MCF 10A (cell line): Measurements from ENCODE around the gene CPED1. TPM values are rescaled to one million over a fixed set of nuclear protein-coding genes. Genes with fewer than 3 reads are reported as not detected.
A peak's percentile ranks its signal among the peaks of the same experiment; 100 is the strongest.
"Not testable (repeated sequence)": the region's sequence is repeated elsewhere in the genome, so short reads cannot be mapped to it uniquely, and the experiment has no call there.

Source experiments
- BruUV-seq: library from RNA; stranded (reverse); fragments of 400-500 nt; replicated peaks from 2 replicates; lab custom pipeline; 2021; lab: Mats Ljungman, UMichigan
- CTCF ChIA-PET: fragments of 300-600 bp; sonication (Branson Sonifier 250); formaldehyde crosslinking; extraction: SDS; loops from one replicate; lab custom pipeline; 2021; ENCODE audit warnings: antibody characterized with exemption, inconsistent platforms; lab: Yijun Ruan, JAX
- POLR2A ChIA-PET: fragments of 300-600, 350-650 bp; sonication (Branson Sonifier 250); formaldehyde crosslinking; extraction: SDS; loops from one replicate; lab custom pipeline; 2020; ENCODE audit warnings: antibody characterized with exemption, inconsistent platforms; lab: Yijun Ruan, JAX
- DNase-seq: peaks from one replicate; pipeline ENCODE4 v3.0.0-alpha.2; 2018; ENCODE audit not compliant: unreplicated experiment
- H3K27ac Mint-ChIP-seq: one replicate; pipeline ENCODE4 v1.8.0; 2022; ENCODE audit warnings: mild to moderate bottlenecking, low read depth, mixed read lengths; ENCODE audit not compliant: unreplicated experiment
- H3K27me3 Mint-ChIP-seq: one replicate; pipeline ENCODE4 v1.8.0; 2022; ENCODE audit warnings: mixed read lengths; ENCODE audit not compliant: insufficient read depth, unreplicated experiment
- H3K36me3 Mint-ChIP-seq: one replicate; pipeline ENCODE4 v1.8.0; 2022; ENCODE audit warnings: mild to moderate bottlenecking, moderate library complexity, mixed read lengths; ENCODE audit not compliant: insufficient read depth, unreplicated experiment
- H3K4me1 Mint-ChIP-seq: one replicate; pipeline ENCODE4 v1.8.0; 2022; ENCODE audit warnings: mixed read lengths; ENCODE audit not compliant: insufficient read depth, unreplicated experiment
- H3K4me3 Mint-ChIP-seq: one replicate; pipeline ENCODE4 v1.8.0; 2022; ENCODE audit warnings: mild to moderate bottlenecking, moderate library complexity, mixed read lengths; ENCODE audit not compliant: unreplicated experiment
- H3K9me3 Mint-ChIP-seq: one replicate; pipeline ENCODE4 v1.8.0; 2022; ENCODE audit warnings: mixed read lengths; ENCODE audit not compliant: unreplicated experiment
- CTCF ChIP-seq: fragments of 200-600 bp; IDR thresholded peaks from one replicate; pipeline ENCODE4 v1.8.0; 2022; ENCODE audit warnings: antibody characterized with exemption, mild to moderate bottlenecking; ENCODE audit not compliant: unreplicated experiment
- intact Hi-C: fragments of 100-400 bp; cut with micrococcal nuclease; formaldehyde crosslinking; loops from 2 replicates; pipeline ENCODE4 v1.14.1; 2022
- total RNA-seq: library from RNA; stranded (reverse); gene quantifications from 2 replicates; pipeline ENCODE4 v1.2.3, GENCODE V29; 2022

CPED1 gene
- total RNA-seq, 1 experiment from 2014 or later: not detected

- no peaks in the 10 kb centered on the region for H3K27me3 Mint-ChIP-seq
- no peak overlapping the region for H3K4me3 Mint-ChIP-seq
- peaks cover 11% of the 10 kb centered on the region for H3K36me3 Mint-ChIP-seq
- TF ChIP-seq CTCF: no peak
- H3K27ac Mint-ChIP-seq: no peak overlapping the region
- CTCF ChIA-PET: interaction anchor here (1.1 to 3.0 kb wide), 2 partner anchors 8 to 303 kb away, joined by 3 to 18 read pairs; partner anchors contain the start of gene CPED1
- BruUV-seq: no TSS peak
- H3K9me3 Mint-ChIP-seq: no peaks in the 10 kb centered on the region
- no peak for DNase-seq
- H3K4me1 Mint-ChIP-seq: peaks cover 7% of the 10 kb centered on the region
- intact Hi-C loops: loop anchor here (10.0 kb wide), 1 partner anchor 565 kb away; no protein-coding TSS in a partner anchor
- POLR2A ChIA-PET: interaction anchor here (0.6 kb wide), 1 partner anchor 28 kb away, joined by 3 read pairs; no protein-coding TSS in a partner anchor
Observed at GRCh38 chr7:120979765-120980499, 8.6 kb upstream of the CPED1 start.

DNA sequence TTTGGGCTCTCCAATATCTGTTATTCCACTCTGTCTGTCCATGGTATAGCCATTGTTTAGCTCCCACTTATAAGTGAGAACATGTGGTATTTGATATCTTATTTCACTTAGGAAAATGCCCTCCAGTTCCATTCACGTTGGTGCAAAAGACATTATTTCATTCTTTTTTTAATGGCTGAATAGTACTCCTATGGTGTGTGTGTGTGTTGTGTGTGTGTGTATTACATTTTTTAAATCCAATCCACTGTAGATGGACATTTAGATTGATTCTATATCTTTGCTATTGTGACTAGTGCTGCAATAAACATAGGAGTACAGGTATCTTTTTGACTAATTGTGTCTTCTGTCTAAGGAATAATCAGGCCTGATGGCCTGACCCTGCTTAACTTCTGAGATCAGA, 7.4 kb upstream of the CPED1 start:
- intact Hi-C loops: loop anchor here (10.0 kb wide), 1 partner anchor 564 kb away; no protein-coding TSS in a partner anchor
- Mint-ChIP-seq H3K4me3 (no peak overlapping the region), H3K4me1 (peaks cover 7% of the 10 kb centered on the region), H3K36me3 (peaks cover under 1% of the 10 kb centered on the region), H3K27ac (no peak overlapping the region), H3K27me3 (no peaks in the 10 kb centered on the region), H3K9me3 (no peaks in the 10 kb centered on the region)
- TF ChIP-seq CTCF: no peak
- DNase-seq: no peak
- ChIA-PET POLR2A (no interaction called here), CTCF (no interaction called here)
- BruUV-seq: no TSS peak

- Mint-ChIP-seq H3K27ac (no peak overlapping the region), H3K4me1 (peaks cover 7% of the 10 kb centered on the region), H3K27me3 (no peaks in the 10 kb centered on the region), H3K36me3 (no peaks in the 10 kb centered on the region), H3K4me3 (no peak overlapping the region), H3K9me3 (no peaks in the 10 kb centered on the region)
- ChIA-PET POLR2A (no interaction called here), CTCF (interaction anchor here (0.6 kb wide), 1 partner anchor 353 kb away, joined by 4 read pairs; no protein-coding TSS in a partner anchor)
- no TSS peak for BruUV-seq
- intact Hi-C loops: loop anchor here (10.0 kb wide), 1 partner anchor 563 kb away; no protein-coding TSS in a partner anchor
- DNase-seq: peak; percentile 46
- no peak for TF ChIP-seq CTCF
Observed at GRCh38 chr7:120981888-120982615, 6.5 kb upstream of the CPED1 start.

GRCh38 chr7:120983592-120983991, 4.9 kb upstream of the CPED1 start:
- DNase-seq, BruUV-seq, H3K27ac Mint-ChIP-seq, CTCF ChIA-PET, H3K9me3 Mint-ChIP-seq, H3K27me3 Mint-ChIP-seq, H3K4me3 Mint-ChIP-seq, POLR2A ChIA-PET, H3K4me1 Mint-ChIP-seq, H3K36me3 Mint-ChIP-seq: not testable (repeated sequence)
- intact Hi-C loops: loop anchor here (10.0 kb wide), 1 partner anchor 561 kb away; no protein-coding TSS in a partner anchor
